GM18505 (cell line): ENCODE results near the gene IPO11.
"Not testable (repeated sequence)": the region's sequence is repeated elsewhere in the genome, so short reads cannot be mapped to it uniquely, and the experiment has no call there.

Source experiments
- ATAC-seq: cut with Tn5 transposase; IDR thresholded peaks from one replicate; pipeline ENCODE4 v1.9.1; 2021; ENCODE audit not compliant: unreplicated experiment
- POLR2A ChIP-seq: IDR thresholded peaks from 4 replicates; pipeline ENCODE4 v1.6.1; 2011; ENCODE audit warnings: borderline replicate concordance; ENCODE audit not compliant: insufficient read depth, insufficient read length; ENCODE audit errors: extremely low read depth

The IPO11 gene

GRCh38 chr5:62652225-62652624, 239.7 kb downstream of the IPO11 start:
- TF ChIP-seq POLR2A, result no peak
- ATAC-seq, result no peak

- no peak for ATAC-seq
- no peak for TF ChIP-seq POLR2A
Measured at GRCh38 chr5:62653001-62653863, 240.7 kb downstream of the IPO11 start.

GRCh38 chr5:62653864-62654575, 241.5 kb downstream of the IPO11 start:
- no peak for ATAC-seq
- TF ChIP-seq POLR2A, result no peak

- not testable (repeated sequence) for ATAC-seq
Measured at GRCh38 chr5:62657772-62658171, 245.2 kb downstream of the IPO11 start.

GRCh38 chr5:62661126-62661525, 248.6 kb downstream of the IPO11 start:
- no peak for ATAC-seq
- TF ChIP-seq POLR2A, result no peak

GRCh38 chr5:62662521-62662920, 250.0 kb downstream of the IPO11 start:
- no peak for TF ChIP-seq POLR2A
- no peak for ATAC-seq

- no peak for TF ChIP-seq POLR2A
Measured at GRCh38 chr5:62671479-62671878, 258.9 kb downstream of the IPO11 start.

GRCh38 chr5:62676596-62676995, 264.0 kb downstream of the IPO11 start:
- not testable (repeated sequence) for ATAC-seq

More at GRCh38 chr5:62671479-62671878, 258.9 kb downstream of the IPO11 start:
- ATAC-seq, result no peak
